CD4-positive, CD25-positive, alpha-beta regulatory T cell (primary cell): Measurements from ENCODE around the gene RBM10. TPM values are rescaled to one million over a fixed set of nuclear protein-coding genes. Genes with fewer than 3 reads are reported as not detected.

Experiments
- ATAC-seq, 2 donors: fragments of 150-1000 bp; cut with Tn5 transposase; one replicate each; pipeline ENCODE4 v1.10.0; 2021; ENCODE audit warnings: low read depth in 2 of 2, moderate number of reproducible peaks in 2 of 2, moderate library complexity in 1 of 2
- DNase-seq, 3 donors: peaks; one replicate each; pipeline versions ENCODE4 v3.0.0 to v3.0.0-alpha.2; 2012 to 2022; ENCODE audit warnings: mixed read lengths in 1 of 3
- H3K27ac ChIP-seq: one replicate; pipeline ENCODE4 v1.7.0; 2013; ENCODE audit warnings: mild to moderate bottlenecking, low read length; ENCODE audit not compliant: insufficient read depth, poor library complexity, severe bottlenecking
- H3K27me3 ChIP-seq: one replicate; pipeline ENCODE4 v1.7.0; 2013; ENCODE audit warnings: low read length; ENCODE audit not compliant: control insufficient read depth, insufficient read depth
- H3K36me3 ChIP-seq: one replicate; pipeline ENCODE4 v1.7.0; 2013; ENCODE audit warnings: mild to moderate bottlenecking, low read length, moderate library complexity; ENCODE audit not compliant: control insufficient read depth, insufficient read depth
- H3K4me1 ChIP-seq: 2 replicates; pipeline ENCODE4 v1.7.0; 2013; ENCODE audit warnings: mild to moderate bottlenecking, low read length; ENCODE audit not compliant: insufficient read depth, control insufficient read depth, poor library complexity, severe bottlenecking
- H3K4me3 ChIP-seq: one replicate; pipeline ENCODE4 v1.7.0; 2013; ENCODE audit warnings: low read depth, mild to moderate bottlenecking, low read length, moderate library complexity
- H3K9me3 ChIP-seq, 2 experiments: 1 replicate in 1 of 2; 2 replicates in 1 of 2; pipeline ENCODE4 v1.7.0; 2013; ENCODE audit warnings: low read length in 2 of 2, mild to moderate bottlenecking in 1 of 2, moderate library complexity in 1 of 2; ENCODE audit not compliant: control insufficient read depth in 2 of 2
- H3K27ac Mint-ChIP-seq, 3 donors: one replicate each; pipeline ENCODE4 v1.8.0; 2020 to 2022; ENCODE audit warnings: mild to moderate bottlenecking in 3 of 3, mixed read lengths in 3 of 3, moderate library complexity in 2 of 3
- H3K27me3 Mint-ChIP-seq: one replicate; pipeline ENCODE4 v1.8.0; 2022; ENCODE audit warnings: mild to moderate bottlenecking, mixed read lengths
- H3K36me3 Mint-ChIP-seq: one replicate; pipeline ENCODE4 v1.8.0; 2020; ENCODE audit warnings: mixed read lengths
- H3K4me1 Mint-ChIP-seq, 4 donors: one replicate each; pipeline ENCODE4 v1.8.0; 2020 to 2022; ENCODE audit warnings: mixed read lengths in 4 of 4, mild to moderate bottlenecking in 1 of 4
- H3K4me3 Mint-ChIP-seq, 4 donors: one replicate each; pipeline ENCODE4 v1.8.0; 2020 to 2022; ENCODE audit warnings: mild to moderate bottlenecking in 4 of 4, mixed read lengths in 4 of 4, moderate library complexity in 3 of 4
- H3K9me3 Mint-ChIP-seq, 7 donors: one replicate each; pipeline ENCODE4 v1.8.0; 2020 to 2022; ENCODE audit warnings: mixed read lengths in 7 of 7, mild to moderate bottlenecking in 3 of 7, moderate library complexity in 2 of 7
- polyA plus RNA-seq, 4 donors: library from polyadenylated mRNA; unstranded; fragments of 300-500 nt; fragmentation: Illumina TruSeq; gene quantifications; one replicate each; pipeline ENCODE4 v1.2.3, GENCODE V29; 2021
- total RNA-seq: library from RNA; stranded (reverse); gene quantifications from one replicate; pipeline ENCODE4 v1.2.3, GENCODE V29; 2022

The RBM10 gene
- total and polyA plus RNA-seq, 5 donors from 2014 or later = 17.9 to 37.6 (median 22.5) TPM

DNA sequence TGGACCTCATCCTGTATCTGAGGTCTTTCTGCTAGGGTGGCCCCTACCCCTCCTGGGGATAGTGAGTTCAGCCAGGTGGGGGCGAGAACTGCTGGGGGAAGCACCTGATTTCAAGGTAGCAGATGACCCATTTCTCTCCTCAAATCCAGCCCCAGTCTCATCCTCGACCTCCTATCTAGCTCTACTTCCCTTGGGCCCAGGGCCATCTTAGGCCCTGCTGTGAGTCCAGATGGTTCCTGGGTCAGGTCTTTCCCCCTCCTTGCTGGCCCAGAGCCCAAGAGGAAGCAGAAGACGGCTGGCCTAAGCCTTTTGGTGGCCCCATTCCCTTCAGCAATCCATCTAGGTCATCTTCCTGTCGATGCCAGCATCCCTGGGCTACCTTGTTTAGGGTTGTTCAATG, 76.7 kb downstream of the RBM10 start:
- Histone ChIP-seq H3K27ac (no peak overlapping the region), H3K4me1 (peaks cover 26% of the 10 kb centered on the region), H3K27me3 (no peaks in the 10 kb centered on the region), H3K36me3 (peaks cover 29% of the 10 kb centered on the region), H3K9me3 (no peaks in the 10 kb centered on the region), H3K4me3 (no peak overlapping the region)
- no peaks in the 10 kb centered on the region for H3K27me3 Mint-ChIP-seq
- no peak for DNase-seq
- ATAC-seq = no peak
- H3K4me1 Mint-ChIP-seq = peaks cover 10 to 46% (median 20%) of the 10 kb centered on the region in 4 donors
- H3K36me3 Mint-ChIP-seq = peaks cover 33% of the 10 kb centered on the region
- peak overlapping the region in 1 of 3 donors; percentile 61 for H3K27ac Mint-ChIP-seq
- peak overlapping the region in 3 of 4 donors; percentile 19 to 33 (median 30) for H3K4me3 Mint-ChIP-seq
- no peaks in the 10 kb centered on the region for H3K9me3 Mint-ChIP-seq

DNA sequence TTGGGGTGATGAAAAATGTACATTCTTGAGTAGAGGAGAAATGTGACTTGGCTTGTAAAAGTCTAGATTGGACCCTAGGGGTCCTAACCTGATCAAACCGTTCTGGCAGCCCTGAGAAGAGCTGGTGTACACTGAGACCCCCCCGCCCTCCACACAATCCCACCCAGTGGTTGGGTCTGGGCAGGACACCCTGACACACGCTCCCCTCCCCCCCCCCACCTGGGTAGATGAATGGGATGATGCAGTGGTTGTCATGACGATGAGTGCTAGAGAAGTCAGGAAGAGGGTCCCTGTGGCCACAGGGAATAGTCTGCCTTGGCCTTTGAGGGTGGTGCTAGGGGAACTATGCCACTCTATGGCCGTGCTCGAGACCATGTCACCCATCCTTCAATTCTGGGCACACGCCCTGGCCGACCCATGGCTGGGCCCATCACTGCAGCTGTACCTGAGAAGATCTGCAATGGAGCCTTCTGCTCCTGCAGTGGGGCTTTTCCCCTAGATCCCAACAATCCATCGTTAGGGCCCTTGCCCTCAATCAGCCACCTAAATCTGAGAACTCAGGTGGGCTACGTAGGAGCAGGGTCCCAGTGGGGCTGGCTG, 77.8 kb downstream of the RBM10 start:
- no peak overlapping the region for H3K4me3 Mint-ChIP-seq
- H3K4me1 Mint-ChIP-seq = peaks cover 10 to 37% (median 15%) of the 10 kb centered on the region in 4 donors
- no peak overlapping the region for H3K4me3 ChIP-seq
- H3K27ac ChIP-seq = no peak overlapping the region
- no peaks in the 10 kb centered on the region for H3K27me3 ChIP-seq
- DNase-seq (no peak), ATAC-seq (no peak)
- H3K4me1 ChIP-seq = peaks cover 21% of the 10 kb centered on the region
- H3K27me3 Mint-ChIP-seq = no peaks in the 10 kb centered on the region
- H3K9me3 Mint-ChIP-seq = no peaks in the 10 kb centered on the region
- H3K9me3 ChIP-seq = no peaks in the 10 kb centered on the region
- peaks cover 32% of the 10 kb centered on the region for H3K36me3 ChIP-seq
- H3K27ac Mint-ChIP-seq = no peak overlapping the region
- H3K36me3 Mint-ChIP-seq = peaks cover 38% of the 10 kb centered on the region

DNA sequence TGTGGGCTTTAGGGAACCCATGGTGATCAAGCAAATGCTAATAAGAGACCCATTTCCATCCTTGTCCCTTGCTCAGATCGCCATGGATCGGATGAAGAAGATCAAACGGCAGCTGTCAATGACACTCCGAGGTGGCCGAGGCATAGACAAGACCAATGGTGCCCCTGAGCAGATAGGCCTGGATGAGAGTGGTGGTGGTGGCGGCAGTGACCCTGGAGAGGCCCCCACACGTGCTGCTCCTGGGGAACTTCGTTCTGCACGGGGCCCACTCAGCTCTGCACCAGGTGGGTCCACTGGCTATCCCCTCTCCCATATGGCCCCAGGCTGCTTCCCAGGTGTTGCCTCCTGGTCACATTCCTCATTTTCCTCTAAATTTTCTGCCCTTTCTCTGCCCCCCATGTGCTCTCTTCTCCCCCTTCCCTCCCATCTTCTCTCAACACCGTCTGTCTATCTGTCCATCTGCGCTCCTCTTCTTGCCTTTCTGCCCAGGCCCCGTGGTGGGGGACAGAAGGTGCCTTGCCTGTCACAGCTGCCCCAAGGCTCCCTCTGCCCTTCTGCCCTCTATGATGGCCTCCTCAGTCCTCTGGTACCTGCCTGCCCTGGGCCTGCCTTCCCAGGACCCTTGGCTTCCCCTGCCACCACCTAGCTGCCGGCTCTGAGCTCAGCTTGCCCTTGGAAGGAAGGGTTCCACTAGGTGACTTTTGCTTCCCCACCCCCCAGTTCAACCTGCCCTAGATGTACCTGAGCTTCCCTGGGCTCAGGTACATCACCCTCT, 78.6 kb downstream of the RBM10 start:
- Mint-ChIP-seq H3K27me3 (no peaks in the 10 kb centered on the region), H3K27ac (no peak overlapping the region), H3K4me1 (peaks cover 10 to 34% (median 15%) of the 10 kb centered on the region in 4 donors), H3K9me3 (no peaks in the 10 kb centered on the region), H3K36me3 (peaks cover 46% of the 10 kb centered on the region), H3K4me3 (no peak overlapping the region)
- Histone ChIP-seq H3K27me3 (no peaks in the 10 kb centered on the region), H3K4me1 (peaks cover 21% of the 10 kb centered on the region), H3K36me3 (peaks cover 32% of the 10 kb centered on the region), H3K27ac (no peak overlapping the region), H3K9me3 (no peaks in the 10 kb centered on the region), H3K4me3 (no peak overlapping the region)
- DNase-seq = no peak
- no peak for ATAC-seq

DNA sequence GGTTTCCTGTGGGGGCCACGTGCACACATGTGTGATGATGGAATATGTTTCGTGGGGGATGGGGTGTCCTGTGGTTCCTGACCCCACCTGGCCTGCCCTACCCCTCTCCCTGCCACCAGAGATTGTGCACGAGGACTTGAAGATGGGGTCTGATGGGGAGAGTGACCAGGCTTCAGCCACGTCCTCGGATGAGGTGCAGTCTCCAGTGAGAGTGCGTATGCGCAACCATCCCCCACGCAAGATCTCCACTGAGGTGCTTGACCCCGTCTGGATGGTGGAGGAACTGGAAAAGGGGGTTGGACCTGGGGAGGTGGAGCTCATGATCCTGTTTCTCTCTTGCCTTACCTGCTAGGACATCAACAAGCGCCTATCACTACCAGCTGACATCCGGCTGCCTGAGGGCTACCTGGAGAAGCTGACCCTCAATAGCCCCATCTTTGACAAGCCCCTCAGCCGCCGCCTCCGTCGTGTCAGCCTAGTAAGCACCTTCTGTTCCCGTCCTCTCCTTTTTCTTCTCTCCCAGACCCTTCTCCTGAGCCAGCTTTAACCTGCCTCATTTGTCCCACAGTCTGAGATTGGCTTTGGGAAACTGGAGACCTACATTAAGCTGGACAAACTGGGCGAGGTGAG, 79.4 kb downstream of the RBM10 start:
- Mint-ChIP-seq H3K27me3 (no peaks in the 10 kb centered on the region), H3K9me3 (no peaks in the 10 kb centered on the region), H3K4me1 (peaks cover 10 to 31% (median 15%) of the 10 kb centered on the region in 4 donors), H3K27ac (no peak overlapping the region), H3K36me3 (peaks cover 49% of the 10 kb centered on the region), H3K4me3 (peak overlapping the region in 1 of 4 donors; percentile 32)
- no peak for DNase-seq
- no peaks in the 10 kb centered on the region for H3K27me3 ChIP-seq
- peaks cover 16% of the 10 kb centered on the region for H3K4me1 ChIP-seq
- peaks cover 35% of the 10 kb centered on the region for H3K36me3 ChIP-seq
- no peaks in the 10 kb centered on the region for H3K9me3 ChIP-seq
- H3K27ac ChIP-seq = no peak overlapping the region
- no peak for ATAC-seq
- H3K4me3 ChIP-seq = no peak overlapping the region

DNA sequence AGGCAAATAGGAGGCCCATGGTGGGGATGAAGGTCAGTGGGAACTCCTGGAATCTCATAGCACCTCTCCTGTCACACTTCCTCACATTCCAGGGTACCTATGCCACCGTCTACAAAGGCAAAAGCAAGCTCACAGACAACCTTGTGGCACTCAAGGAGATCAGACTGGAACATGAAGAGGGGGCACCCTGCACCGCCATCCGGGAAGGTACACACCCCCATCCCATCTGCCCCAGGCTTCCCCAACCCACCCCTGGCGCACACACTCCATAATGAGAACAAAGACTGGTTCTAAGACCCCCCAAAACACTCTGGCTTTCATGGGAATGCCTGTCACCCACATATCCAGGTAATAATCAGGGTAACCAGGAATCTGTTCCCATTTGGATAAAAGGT, 79.9 kb downstream of the RBM10 start:
- Histone ChIP-seq H3K27ac (no peak overlapping the region), H3K4me3 (no peak overlapping the region), H3K9me3 (no peaks in the 10 kb centered on the region), H3K4me1 (peaks cover 11% of the 10 kb centered on the region), H3K36me3 (peaks cover 35% of the 10 kb centered on the region), H3K27me3 (no peaks in the 10 kb centered on the region)
- Mint-ChIP-seq H3K4me3 (no peak overlapping the region), H3K9me3 (no peaks in the 10 kb centered on the region), H3K4me1 (peaks cover 11 to 26% (median 14%) of the 10 kb centered on the region in 4 donors), H3K36me3 (peaks cover 50% of the 10 kb centered on the region), H3K27ac (no peak overlapping the region), H3K27me3 (no peaks in the 10 kb centered on the region)
- no peak for ATAC-seq
- no peak for DNase-seq

DNA sequence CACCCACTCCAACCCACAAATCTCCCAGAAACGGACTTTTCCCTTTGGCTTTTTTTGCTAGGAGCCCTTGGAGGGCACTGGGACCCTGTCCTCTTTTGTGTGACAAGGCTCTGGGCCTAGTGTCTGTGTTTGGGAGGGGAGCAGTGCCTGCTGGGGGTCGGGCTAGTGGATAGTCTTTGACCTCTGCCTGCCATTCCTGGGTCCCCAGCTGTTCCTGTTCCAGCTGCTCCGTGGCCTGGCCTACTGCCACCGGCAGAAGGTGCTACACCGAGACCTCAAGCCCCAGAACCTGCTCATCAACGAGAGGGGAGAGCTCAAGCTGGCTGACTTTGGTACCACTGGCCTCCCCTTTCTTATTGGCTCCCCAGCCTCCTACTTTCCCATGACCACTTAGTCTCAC, 81.0 kb downstream of the RBM10 start:
- H3K36me3 ChIP-seq = peaks cover 35% of the 10 kb centered on the region
- H3K27ac ChIP-seq = no peak overlapping the region
- Mint-ChIP-seq H3K27me3 (no peaks in the 10 kb centered on the region), H3K4me3 (peak overlapping the region in 1 of 4 donors; percentile 36), H3K27ac (peak overlapping the region in 1 of 3 donors; percentile 85), H3K9me3 (peaks cover 0 to 1% (median 0%) of the 10 kb centered on the region in 7 donors), H3K4me1 (peaks cover 0 to 15% (median 6%) of the 10 kb centered on the region in 4 donors), H3K36me3 (peaks cover 55% of the 10 kb centered on the region)
- no peaks in the 10 kb centered on the region for H3K4me1 ChIP-seq
- ATAC-seq (no peak), DNase-seq (no peak)
- H3K4me3 ChIP-seq = no peak overlapping the region
- H3K27me3 ChIP-seq = no peaks in the 10 kb centered on the region
- H3K9me3 ChIP-seq = no peaks in the 10 kb centered on the region

DNA sequence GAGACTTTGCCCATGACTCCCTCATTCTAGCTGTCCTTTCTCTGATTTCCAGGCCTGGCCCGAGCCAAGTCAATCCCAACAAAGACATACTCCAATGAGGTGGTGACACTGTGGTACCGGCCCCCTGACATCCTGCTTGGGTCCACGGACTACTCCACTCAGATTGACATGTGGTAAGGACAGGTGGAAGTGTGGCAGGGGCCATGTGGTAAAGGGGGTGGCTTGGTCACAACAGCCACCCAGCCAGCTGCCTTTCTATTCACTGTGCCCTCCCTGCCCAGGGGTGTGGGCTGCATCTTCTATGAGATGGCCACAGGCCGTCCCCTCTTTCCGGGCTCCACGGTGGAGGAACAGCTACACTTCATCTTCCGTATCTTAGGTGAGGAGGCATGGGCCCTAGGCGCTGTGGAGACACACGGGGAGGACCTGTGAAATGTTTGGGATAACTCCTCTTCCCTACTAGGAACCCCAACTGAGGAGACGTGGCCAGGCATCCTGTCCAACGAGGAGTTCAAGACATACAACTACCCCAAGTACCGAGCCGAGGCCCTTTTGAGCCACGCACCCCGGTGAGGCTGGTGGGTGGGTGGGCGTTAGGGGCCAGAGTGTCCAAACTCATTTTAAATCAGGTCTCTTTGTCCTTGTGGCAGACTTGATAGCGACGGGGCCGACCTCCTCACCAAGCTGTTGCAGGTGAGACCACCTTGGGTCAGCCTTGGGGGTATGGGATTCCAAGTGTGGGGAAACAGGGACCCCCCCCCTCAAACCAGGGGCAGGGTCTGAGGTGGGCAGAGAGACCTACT, 81.7 kb downstream of the RBM10 start:
- Mint-ChIP-seq H3K27ac (peak overlapping the region in 1 of 3 donors; percentile 85), H3K9me3 (peaks cover 0 to 1% (median 0%) of the 10 kb centered on the region in 7 donors), H3K36me3 (peaks cover 60% of the 10 kb centered on the region), H3K4me1 (peaks cover 0 to 11% (median 5%) of the 10 kb centered on the region in 4 donors), H3K4me3 (peak overlapping the region in 1 of 4 donors; percentile 51), H3K27me3 (no peaks in the 10 kb centered on the region)
- no peaks in the 10 kb centered on the region for H3K4me1 ChIP-seq
- H3K36me3 ChIP-seq = peaks cover 35% of the 10 kb centered on the region
- H3K27me3 ChIP-seq = no peaks in the 10 kb centered on the region
- H3K27ac ChIP-seq = no peak overlapping the region
- H3K4me3 ChIP-seq = no peak overlapping the region
- ATAC-seq (no peak), DNase-seq (no peak)
- H3K9me3 ChIP-seq = no peaks in the 10 kb centered on the region
